GM19397 (cell line): ENCODE results near the gene CCDC57.
"Not testable (repeated sequence)": the region's sequence is repeated elsewhere in the genome, so short reads cannot be mapped to it uniquely, and the experiment has no call there.

ENCODE experiments used
- ATAC-seq: cut with Tn5 transposase; IDR thresholded peaks from one replicate; pipeline ENCODE4 v1.9.1; 2021; ENCODE audit warnings: mild to moderate bottlenecking, moderate library complexity; ENCODE audit not compliant: unreplicated experiment

The CCDC57 gene

DNA sequence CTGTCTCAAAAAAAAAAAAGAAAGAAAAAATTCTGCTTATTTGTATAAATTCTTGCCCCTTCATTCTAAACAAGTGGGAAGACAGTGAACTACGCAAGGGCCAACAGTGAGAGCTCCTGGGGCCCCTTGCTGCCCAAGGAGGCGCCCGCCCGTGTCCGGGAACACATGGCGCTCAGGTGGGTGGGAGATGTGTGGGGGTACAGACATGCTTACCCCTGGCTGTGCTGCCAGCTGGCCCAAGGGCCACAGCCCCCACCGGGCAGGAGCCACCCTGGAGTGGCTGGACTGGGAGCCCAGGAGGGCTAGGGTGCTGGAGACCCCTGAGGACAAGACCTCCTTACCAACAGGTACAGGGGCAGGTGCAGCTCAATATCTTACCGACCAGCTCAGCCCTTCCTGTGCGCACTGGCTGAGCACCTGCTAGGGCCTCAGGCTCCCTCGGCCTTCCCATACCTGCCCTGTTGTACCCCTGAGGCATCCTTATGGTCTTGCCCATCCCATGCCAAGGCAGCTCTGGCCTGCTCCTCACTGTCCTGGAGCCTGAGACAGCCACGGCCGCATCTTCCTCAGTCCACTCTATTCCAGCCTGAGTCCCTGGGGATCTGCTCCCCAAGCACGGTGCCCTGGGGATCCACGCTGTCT, 56.2 kb downstream of the CCDC57 start:
- ATAC-seq = no peak

DNA sequence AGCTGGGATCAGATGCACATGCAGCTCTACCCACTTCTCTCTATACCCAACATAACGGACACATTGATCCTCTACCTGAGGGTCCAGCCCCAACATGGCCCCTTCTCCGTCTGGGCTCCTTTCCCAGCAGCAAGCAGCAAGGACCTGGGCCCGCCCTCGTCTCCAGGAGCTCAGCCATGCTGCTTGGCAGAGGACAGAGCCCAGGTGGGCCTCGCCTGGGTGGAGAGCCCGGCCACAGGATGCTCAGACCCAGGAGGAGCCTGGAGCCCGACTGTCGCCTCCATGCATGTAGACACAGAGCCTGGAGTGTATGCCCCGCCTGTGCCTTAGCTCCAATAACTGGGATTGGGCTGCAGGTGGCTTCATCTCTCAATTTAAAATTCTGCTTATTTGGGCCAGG, 57.0 kb downstream of the CCDC57 start:
- ATAC-seq = no peak

DNA sequence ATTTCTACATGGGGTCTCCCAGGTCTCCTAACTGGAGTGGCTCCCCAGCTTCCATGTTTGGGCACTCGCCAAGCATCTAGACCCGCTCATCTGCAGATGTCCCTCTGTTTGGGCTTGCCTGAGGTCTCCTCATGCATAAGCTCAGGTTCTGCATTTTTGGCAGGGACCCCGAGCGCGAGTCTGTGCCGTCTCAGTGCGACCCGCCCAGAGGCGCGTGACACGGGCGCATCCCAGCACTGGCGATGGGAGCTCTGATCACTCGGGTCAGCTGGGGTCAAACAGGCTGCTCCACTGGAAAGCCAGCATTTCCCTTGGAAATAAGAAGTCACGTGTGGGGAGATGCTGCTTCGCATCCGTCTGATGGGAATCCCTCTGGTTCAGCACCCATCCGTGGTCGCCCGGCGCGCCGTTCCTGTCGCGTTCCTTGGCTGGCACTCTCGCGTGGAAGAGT, 57.7 kb downstream of the CCDC57 start:
- ATAC-seq = no peak

DNA sequence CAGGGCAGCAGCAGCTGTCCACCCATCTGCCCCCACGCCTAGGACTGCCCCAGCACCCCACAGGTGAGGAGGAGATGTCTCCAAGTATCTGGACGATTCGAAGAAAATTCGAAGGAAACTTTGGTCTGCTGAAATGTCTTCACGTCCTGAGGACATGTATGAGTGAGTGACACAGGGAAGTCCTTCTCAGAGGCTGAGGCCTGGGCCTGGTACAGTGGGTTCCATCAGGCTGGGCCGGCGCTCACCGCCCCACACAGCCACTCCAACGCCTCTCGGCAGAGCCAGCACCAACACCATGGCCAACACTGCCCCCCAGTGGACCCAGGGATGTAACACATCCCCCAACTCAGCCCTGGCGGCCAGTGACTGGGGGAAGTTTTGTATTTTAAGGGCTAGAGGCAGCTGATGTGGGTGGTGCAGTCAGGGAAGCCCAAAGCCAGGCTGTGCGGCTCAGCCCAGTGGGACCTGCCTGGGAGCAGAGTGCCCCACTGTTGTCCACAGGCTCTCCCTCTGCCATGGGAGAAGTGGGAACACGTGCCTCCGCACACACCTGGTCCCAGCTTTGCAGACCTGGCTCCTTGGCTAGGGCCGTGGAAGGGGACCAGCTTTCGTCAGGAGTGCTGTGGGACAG, 58.8 kb downstream of the CCDC57 start:
- ATAC-seq = no peak

DNA sequence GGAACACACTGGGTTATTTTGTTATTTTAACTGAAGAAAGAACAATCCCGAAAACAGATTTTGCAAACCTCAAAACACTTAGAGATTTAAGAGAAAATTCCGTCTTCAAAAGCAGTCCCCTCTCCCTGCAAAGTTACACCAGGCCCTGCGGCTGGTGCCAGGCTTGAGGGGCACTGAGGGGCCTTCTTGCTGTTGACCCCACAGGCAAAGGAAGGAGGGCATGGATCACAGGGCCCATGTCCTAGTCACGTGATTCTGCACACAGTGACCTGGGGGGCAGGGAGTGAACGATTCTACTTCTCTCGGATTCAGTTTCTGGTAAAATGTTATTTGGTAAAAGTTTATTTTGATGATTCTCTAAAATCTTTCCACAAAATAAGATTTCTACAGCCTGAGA, 59.3 kb downstream of the CCDC57 start:
- ATAC-seq = no peak

- ATAC-seq = no peak
Measured at GRCh38 chr17:82152556-82153294, 59.9 kb downstream of the CCDC57 start.

GRCh38 chr17:82152114-82152513, 60.5 kb downstream of the CCDC57 start:
- ATAC-seq = no peak

GRCh38 chr17:82151106-82151957, 61.3 kb downstream of the CCDC57 start:
- no peak for ATAC-seq

- ATAC-seq = no peak
Measured at GRCh38 chr17:82149401-82150099, 63.1 kb downstream of the CCDC57 start.

GRCh38 chr17:82148997-82149396, 63.6 kb downstream of the CCDC57 start:
- ATAC-seq = no peak

DNA sequence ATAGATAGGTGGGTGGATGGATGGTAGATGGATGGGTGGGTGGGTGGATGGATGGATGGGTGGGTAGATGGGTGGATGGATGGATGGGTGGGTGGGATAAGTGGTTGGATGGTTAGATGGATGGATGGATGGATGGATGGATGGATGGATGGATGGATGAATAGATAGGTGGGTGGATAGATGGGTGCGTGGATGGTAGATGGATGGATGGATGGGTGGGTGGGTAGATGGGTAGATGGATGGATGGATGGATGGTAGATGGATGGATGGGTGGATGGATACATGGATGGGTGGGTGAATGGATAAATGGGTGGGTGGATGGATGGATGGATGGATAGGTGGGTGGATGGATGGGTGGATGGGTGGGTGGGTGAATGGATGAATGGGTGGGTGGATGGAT, 64.6 kb downstream of the CCDC57 start:
- no peak for ATAC-seq

- no peak for ATAC-seq
Measured at GRCh38 chr17:82146663-82147654, 65.7 kb downstream of the CCDC57 start.

DNA sequence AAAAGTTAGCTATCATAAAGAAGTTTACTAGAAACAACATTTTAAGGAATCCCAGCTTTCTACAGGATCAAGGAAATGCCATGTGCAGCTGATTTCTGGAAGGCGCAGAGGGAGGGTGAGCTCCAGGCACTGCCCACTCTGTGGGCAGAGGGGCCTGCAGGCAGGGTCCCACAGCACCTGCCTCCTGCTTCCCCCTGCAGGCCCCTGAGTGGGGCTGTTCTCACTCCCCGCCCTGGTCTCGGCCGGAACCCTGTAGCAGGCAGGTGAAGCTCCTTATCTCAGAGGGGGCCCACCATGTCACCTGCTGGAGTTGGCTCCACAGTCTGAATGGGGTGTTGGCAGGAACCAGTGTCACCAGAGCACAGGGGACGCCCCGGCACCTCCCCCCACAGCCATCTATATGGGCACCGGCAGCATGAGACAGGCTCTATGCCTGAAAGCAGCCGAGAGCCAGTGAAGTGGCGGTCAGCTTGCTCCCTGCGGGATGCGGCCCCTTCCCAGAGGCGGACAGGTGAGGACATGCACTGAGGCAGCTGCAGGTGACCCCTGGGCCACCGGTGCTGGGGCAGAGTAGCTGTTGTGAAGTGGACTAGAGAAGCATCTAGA, 67.0 kb downstream of the CCDC57 start:
- ATAC-seq = no peak

DNA sequence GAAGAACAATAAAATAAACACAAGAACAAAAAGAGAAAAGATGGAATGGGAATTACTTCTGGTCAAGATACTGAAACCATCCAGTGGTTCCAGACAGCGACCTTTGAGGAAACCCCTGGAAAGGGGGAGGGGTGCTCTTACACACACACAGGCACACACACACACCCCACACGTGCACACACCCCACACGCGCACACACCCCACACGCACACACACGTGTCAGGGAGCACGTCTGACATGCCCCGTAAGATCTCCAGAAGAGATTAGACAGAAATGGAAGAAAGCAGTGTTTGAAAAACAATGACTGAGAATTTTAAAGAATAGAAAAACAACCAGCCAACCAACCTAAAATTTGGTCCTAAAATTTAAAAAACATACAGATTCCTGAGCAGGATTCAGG, 69.3 kb downstream of the CCDC57 start:
- no peak for ATAC-seq

- ATAC-seq = not testable (repeated sequence)
Measured at GRCh38 chr17:82139961-82140360, 72.7 kb downstream of the CCDC57 start.

GRCh38 chr17:82138511-82138992, 74.1 kb downstream of the CCDC57 start:
- ATAC-seq = no peak

- ATAC-seq = no peak
Measured at GRCh38 chr17:82134101-82134500, 78.5 kb downstream of the CCDC57 start.

- not testable (repeated sequence) for ATAC-seq
Measured at GRCh38 chr17:82133166-82133953, 79.3 kb downstream of the CCDC57 start.
